Neuronal stem cell (in vitro differentiated cells): Measurements from ENCODE around the gene ELOVL6.

Source experiments
- DNase-seq: peaks from one replicate; pipeline ENCODE4 v3.0.0-alpha.2; 2013; ENCODE audit warnings: low spot score
- H2AFZ ChIP-seq: one replicate; pipeline ENCODE4 v1.6.1; 2013; ENCODE audit warnings: mild to moderate bottlenecking, low read length, inconsistent platforms
- H2AK5ac ChIP-seq: 2 replicates; pipeline ENCODE4 v1.6.1; 2013; ENCODE audit warnings: low read depth, mild to moderate bottlenecking, inconsistent platforms, low read length, moderate library complexity, mixed read lengths
- H2BK120ac ChIP-seq: 2 replicates; pipeline ENCODE4 v1.6.1; 2013; ENCODE audit warnings: low read depth, mild to moderate bottlenecking, inconsistent platforms, low read length, moderate library complexity, mixed read lengths
- H2BK12ac ChIP-seq: one replicate; pipeline ENCODE4 v1.6.1; 2013; ENCODE audit warnings: low read length, inconsistent platforms
- H2BK15ac ChIP-seq: 2 replicates; pipeline ENCODE4 v1.6.1; 2013; ENCODE audit warnings: mild to moderate bottlenecking, low read length, inconsistent platforms, mixed read lengths
- H2BK5ac ChIP-seq: one replicate; pipeline ENCODE4 v1.6.1; 2013; ENCODE audit warnings: inconsistent platforms, mild to moderate bottlenecking, low read length, moderate library complexity
- H3K14ac ChIP-seq: one replicate; pipeline ENCODE4 v1.6.1; 2013; ENCODE audit warnings: low read length, inconsistent platforms
- H3K18ac ChIP-seq: 2 replicates; pipeline ENCODE4 v1.6.1; 2013; ENCODE audit warnings: low read length, inconsistent platforms
- H3K23ac ChIP-seq: 2 replicates; pipeline ENCODE4 v1.6.1; 2013; ENCODE audit warnings: low read depth, mild to moderate bottlenecking, mixed read lengths, low read length, inconsistent platforms; ENCODE audit not compliant: poor library complexity
- H3K27ac ChIP-seq: replicated peaks from 3 replicates; pipeline ENCODE4 v1.5.1; 2013; ENCODE audit warnings: low read length, inconsistent platforms
- H3K27me3 ChIP-seq, 3 experiments: 2 replicates each; pipeline ENCODE4 v1.6.1; 2013; ENCODE audit warnings: low read length in 3 of 3, mild to moderate bottlenecking in 2 of 3, inconsistent platforms in 1 of 3, low read depth in 1 of 3, mixed read lengths in 1 of 3, moderate library complexity in 1 of 3; ENCODE audit not compliant: control insufficient read depth in 3 of 3, insufficient read depth in 3 of 3
- H3K36me3 ChIP-seq, 2 donors: replicated peaks in 1 of 2; 2 replicates each; pipeline ENCODE4 v1.6.1; 2013; ENCODE audit warnings: low read length in 2 of 2; ENCODE audit not compliant: control insufficient read depth in 2 of 2, insufficient read depth in 2 of 2
- H3K4ac ChIP-seq: 2 replicates; pipeline ENCODE4 v1.6.1; 2013; ENCODE audit warnings: inconsistent platforms, mild to moderate bottlenecking, low read length, moderate library complexity
- H3K4me1 ChIP-seq, 2 donors: 1 replicate in 1 of 2; 2 replicates in 1 of 2; pipeline ENCODE4 v1.6.1; 2013; ENCODE audit warnings: low read length in 2 of 2, low read depth in 1 of 2; ENCODE audit not compliant: control insufficient read depth in 2 of 2, insufficient read depth in 1 of 2
- H3K4me2 ChIP-seq: one replicate; pipeline ENCODE4 v1.6.1; 2013; ENCODE audit warnings: mild to moderate bottlenecking, low read length, inconsistent platforms; ENCODE audit not compliant: insufficient read depth, poor library complexity, severe bottlenecking
- H3K4me3 ChIP-seq, 2 donors: 2 replicates each; pipeline ENCODE4 v1.5.1; 2013; ENCODE audit warnings: low read length in 2 of 2, mild to moderate bottlenecking in 2 of 2, inconsistent platforms in 1 of 2, moderate library complexity in 1 of 2
- H3K79me1 ChIP-seq: one replicate; pipeline ENCODE4 v1.6.1; 2013; ENCODE audit warnings: low read depth, mild to moderate bottlenecking, inconsistent platforms, low read length, moderate library complexity
- H3K9ac ChIP-seq: one replicate; pipeline ENCODE4 v1.6.1; 2013; ENCODE audit warnings: mild to moderate bottlenecking, low read depth, low read length, inconsistent platforms; ENCODE audit not compliant: poor library complexity
- H3K9me3 ChIP-seq, 2 donors: replicated peaks in 1 of 2; 2 replicates each; pipeline versions ENCODE3 to v1.6.1; 2013; ENCODE audit warnings: low read length in 2 of 2, mild to moderate bottlenecking in 2 of 2, inconsistent platforms in 1 of 2, low read depth in 1 of 2, mixed read lengths in 1 of 2, moderate library complexity in 1 of 2; ENCODE audit not compliant: control insufficient read depth in 2 of 2, insufficient read depth in 1 of 2
- H4K8ac ChIP-seq: one replicate; pipeline ENCODE4 v1.6.1; 2013; ENCODE audit warnings: low read depth, mild to moderate bottlenecking, inconsistent platforms, low read length, moderate library complexity
- H4K91ac ChIP-seq: one replicate; pipeline ENCODE4 v1.6.1; 2013; ENCODE audit warnings: low read length, low read depth, mild to moderate bottlenecking, inconsistent platforms; ENCODE audit not compliant: poor library complexity
- WGBS, 2 donors: extraction: QIAGEN DNeasy Blood & Tissue Kit; methylation state at CpG; one replicate each; pipeline ENCODE4 v1.1.7; 2013; ENCODE audit warnings: missing lambda C conversion rate in 2 of 2, mixed read lengths in 1 of 2; ENCODE audit not compliant: insufficient read length in 2 of 2, insufficient replicate concordance in 1 of 2; ENCODE audit errors: extremely low coverage in 2 of 2; 5-methylcytosine and 5-hydroxymethylcytosine counted together

The ELOVL6 gene

GRCh38 chr4:110164251-110164650 is 34.2 kb downstream of the ELOVL6 start:
- Histone ChIP-seq H3K4me3 (no peak overlapping the region), H3K36me3 (peaks cover 9 to 95% of the 10 kb centered on the region in 2 donors), H3K4me1 (peaks cover 0 to 4% of the 10 kb centered on the region in 2 donors), H4K91ac (no peak overlapping the region), H3K4me2 (no peak overlapping the region), H3K79me1 (peaks cover 3% of the 10 kb centered on the region), H2BK5ac (no peak overlapping the region), H2AFZ (no peak overlapping the region), H3K23ac (no peak overlapping the region), H3K14ac (no peak overlapping the region), H3K18ac (no peak overlapping the region), H2BK120ac (no peak overlapping the region), H3K9ac (no peak overlapping the region), H3K27me3 (no peaks in the 10 kb centered on the region), H4K8ac (no peak overlapping the region), H2BK12ac (no peak overlapping the region), H3K4ac (no peak overlapping the region), H2BK15ac (no peak overlapping the region), H3K9me3 (no peaks in the 10 kb centered on the region), H3K27ac (no peak overlapping the region), H2AK5ac (no peak overlapping the region)
- no CpG with 5 or more reads among the region's 5 CpGs for WGBS, 2 donors
- no peak for DNase-seq

- no peak overlapping the region for H3K23ac ChIP-seq
- no peak overlapping the region for H3K27ac ChIP-seq
- H3K4me1 ChIP-seq: peaks cover 0 to 4% of the 10 kb centered on the region in 2 donors
- H4K91ac ChIP-seq: no peak overlapping the region
- no peak overlapping the region for H2BK15ac ChIP-seq
- no peak for DNase-seq
- no peak overlapping the region for H2BK5ac ChIP-seq
- H2BK120ac ChIP-seq: no peak overlapping the region
- no peak overlapping the region for H3K9ac ChIP-seq
- no peak overlapping the region for H3K4me2 ChIP-seq
- H3K9me3 ChIP-seq: no peaks in the 10 kb centered on the region
- H3K14ac ChIP-seq: no peak overlapping the region
- H3K36me3 ChIP-seq: peaks cover 9 to 96% of the 10 kb centered on the region in 2 donors
- H3K18ac ChIP-seq: no peak overlapping the region
- no peaks in the 10 kb centered on the region for H3K27me3 ChIP-seq
- no peak overlapping the region for H2BK12ac ChIP-seq
- no peak overlapping the region for H3K4me3 ChIP-seq
- no peak overlapping the region for H2AK5ac ChIP-seq
- H3K4ac ChIP-seq: no peak overlapping the region
- WGBS, 2 donors: no CpG with 5 or more reads among the region's 4 CpGs
- H2AFZ ChIP-seq: no peak overlapping the region
- no peak overlapping the region for H4K8ac ChIP-seq
- peaks cover 3% of the 10 kb centered on the region for H3K79me1 ChIP-seq
Observed at GRCh38 chr4:110163327-110164069, 34.9 kb downstream of the ELOVL6 start.

GRCh38 chr4:110160618-110161017 is 37.8 kb downstream of the ELOVL6 start:
- Histone ChIP-seq H4K91ac (no peak overlapping the region), H3K27ac (no peak overlapping the region), H3K36me3 (peaks cover 5 to 79% of the 10 kb centered on the region in 2 donors), H3K4me1 (peaks cover 3 to 4% of the 10 kb centered on the region in 2 donors), H3K9me3 (no peaks in the 10 kb centered on the region), H3K4me2 (no peak overlapping the region), H3K79me1 (peaks cover 4% of the 10 kb centered on the region), H3K18ac (no peak overlapping the region), H2BK12ac (no peak overlapping the region), H3K23ac (no peak overlapping the region), H3K4me3 (no peak overlapping the region), H2AFZ (no peak overlapping the region), H2BK120ac (no peak overlapping the region), H3K9ac (no peak overlapping the region), H2AK5ac (no peak overlapping the region), H3K14ac (no peak overlapping the region), H4K8ac (no peak overlapping the region), H3K27me3 (no peaks in the 10 kb centered on the region), H3K4ac (no peak overlapping the region), H2BK15ac (no peak overlapping the region), H2BK5ac (no peak overlapping the region)
- DNase-seq: no peak

DNA sequence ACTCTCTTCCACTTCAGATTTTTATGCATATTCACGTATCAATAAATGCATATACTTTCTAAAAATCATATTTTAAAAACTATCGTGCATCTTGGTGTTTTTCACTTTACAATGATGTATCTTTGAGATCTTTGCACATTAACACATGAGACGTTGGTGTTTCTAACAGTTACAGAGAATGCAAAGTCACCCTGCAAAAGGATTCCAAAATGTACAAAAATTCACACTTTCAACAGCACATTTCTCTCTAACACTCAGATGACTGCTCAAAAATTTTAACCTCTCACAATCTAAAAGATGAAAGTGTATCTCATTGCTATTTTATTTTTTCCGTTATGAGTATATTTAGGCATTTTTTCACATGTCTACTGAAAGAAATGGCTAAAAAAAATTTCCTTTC is 38.9 kb downstream of the ELOVL6 start:
- H2AFZ ChIP-seq: no peak overlapping the region
- no peak overlapping the region for H3K9ac ChIP-seq
- no peaks in the 10 kb centered on the region for H3K27me3 ChIP-seq
- H3K4ac ChIP-seq: no peak overlapping the region
- H3K14ac ChIP-seq: no peak overlapping the region
- no CpG with 5 or more reads among the region's 4 CpGs for WGBS, 2 donors
- no peak for DNase-seq
- H2BK15ac ChIP-seq: no peak overlapping the region
- no peak overlapping the region for H3K27ac ChIP-seq
- peaks cover 4% of the 10 kb centered on the region for H3K79me1 ChIP-seq
- no peak overlapping the region for H3K18ac ChIP-seq
- no peak overlapping the region for H2AK5ac ChIP-seq
- no peak overlapping the region for H2BK12ac ChIP-seq
- H3K4me1 ChIP-seq: peaks cover 4 to 7% of the 10 kb centered on the region in 2 donors
- no peak overlapping the region for H2BK5ac ChIP-seq
- no peak overlapping the region for H3K4me3 ChIP-seq
- H3K4me2 ChIP-seq: no peak overlapping the region
- H4K91ac ChIP-seq: no peak overlapping the region
- H3K23ac ChIP-seq: no peak overlapping the region
- H3K9me3 ChIP-seq: no peaks in the 10 kb centered on the region
- H3K36me3 ChIP-seq: peaks cover 3 to 75% of the 10 kb centered on the region in 2 donors
- H2BK120ac ChIP-seq: no peak overlapping the region
- H4K8ac ChIP-seq: no peak overlapping the region
